Measurements from ENCODE around the gene SDHB. TPM values are rescaled to one million over a fixed set of nuclear protein-coding genes. Genes with fewer than 3 reads are reported as not detected.

Gene SDHB
- polyA plus RNA-seq, 3 donors, result 116 to 275 (median 241) TPM

GRCh38 chr1:16993521-16994038, 60.3 kb downstream of the SDHB start:
- no peaks in the 10 kb centered on the region for H4K20me1 ChIP-seq (ENCODE audit: insufficient read depth, low read length)
- H3K9me3 ChIP-seq (replicated peaks in 1 of 2; ENCODE audit: control insufficient read depth in 1 of 2, insufficient read depth in 1 of 2, low read length in 2 of 2), result no peaks in the 10 kb centered on the region
- Mint-ChIP-seq H3K36me3 (peaks cover 51 to 84% of the 10 kb centered on the region in 2 donors), H3K4me3 (no peak overlapping the region), H3K27me3 (ENCODE audit: low read depth in 3 of 3) (no peaks in the 10 kb centered on the region), H3K4me1 (no peaks in the 10 kb centered on the region), H3K27ac (no peak overlapping the region), H3K9me3 (peaks cover 0 to 1% (median 0%) of the 10 kb centered on the region in 7 donors)
- DNase-seq, result no peak
- H2AFZ ChIP-seq (ENCODE audit: insufficient read depth, low read depth, low read length, poor library complexity, severe bottlenecking), result no peak overlapping the region
- H3K27ac ChIP-seq (ENCODE audit: low read depth in 1 of 2, low read length in 2 of 2), result no peak overlapping the region
- H3K27me3 ChIP-seq (ENCODE audit: control insufficient read depth in 2 of 2, insufficient read depth in 2 of 2, low read length in 2 of 2), result no peaks in the 10 kb centered on the region
- no peak overlapping the region for H3K9ac ChIP-seq (ENCODE audit: insufficient read depth, low read length, poor library complexity, severe bottlenecking)
- no peaks in the 10 kb centered on the region for H3K79me2 ChIP-seq (ENCODE audit: insufficient read depth, low read length)
- TF ChIP-seq CTCF (IDR thresholded peaks at IDR 0.05), result no peak
- H3K4me2 ChIP-seq (replicated peaks; ENCODE audit: extremely low read depth, low read length, poor library complexity, severe bottlenecking), result no peak overlapping the region
- peaks cover 50 to 69% of the 10 kb centered on the region in 2 donors for H3K36me3 ChIP-seq (replicated peaks in 1 of 2; ENCODE audit: control insufficient read depth in 1 of 2, insufficient read depth in 2 of 2, low read length in 2 of 2)
- whole genome bisulfite sequencing (ENCODE audit: insufficient coverage), result 97% methylated on average over 9 of the region's 15 CpGs
- intact Hi-C loops (cut with micrococcal nuclease), result no loop called here
- H3K4me3 ChIP-seq (replicated peaks in 1 of 3; ENCODE audit: low read depth in 2 of 3, low read length in 3 of 3), result no peak overlapping the region
- no peaks in the 10 kb centered on the region for H3K4me1 ChIP-seq (ENCODE audit: control insufficient read depth in 1 of 2, insufficient read depth in 2 of 2, low read length in 2 of 2)

GRCh38 chr1:16992675-16993074, 61.2 kb downstream of the SDHB start:
- H3K79me2 ChIP-seq (ENCODE audit: insufficient read depth, low read length), result no peaks in the 10 kb centered on the region
- no peak overlapping the region for H2AFZ ChIP-seq (ENCODE audit: insufficient read depth, low read depth, low read length, poor library complexity, severe bottlenecking)
- H4K20me1 ChIP-seq (ENCODE audit: insufficient read depth, low read length), result no peaks in the 10 kb centered on the region
- H3K27ac ChIP-seq (ENCODE audit: low read depth in 1 of 2, low read length in 2 of 2), result no peak overlapping the region
- no peak overlapping the region for H3K4me3 Mint-ChIP-seq
- no peak for TF ChIP-seq CTCF (IDR thresholded peaks at IDR 0.05)
- H3K9me3 Mint-ChIP-seq, result peaks cover 0 to 1% (median 0%) of the 10 kb centered on the region in 7 donors
- no peaks in the 10 kb centered on the region for H3K27me3 Mint-ChIP-seq (ENCODE audit: low read depth in 3 of 3)
- DNase-seq, result no peak
- no peaks in the 10 kb centered on the region for H3K27me3 ChIP-seq (ENCODE audit: control insufficient read depth in 2 of 2, insufficient read depth in 2 of 2, low read length in 2 of 2)
- peaks cover 49 to 83% of the 10 kb centered on the region in 2 donors for H3K36me3 Mint-ChIP-seq
- H3K4me1 Mint-ChIP-seq, result no peaks in the 10 kb centered on the region
- H3K4me3 ChIP-seq (replicated peaks in 1 of 3; ENCODE audit: low read depth in 2 of 3, low read length in 3 of 3), result no peak overlapping the region
- no peaks in the 10 kb centered on the region for H3K4me1 ChIP-seq (ENCODE audit: control insufficient read depth in 1 of 2, insufficient read depth in 2 of 2, low read length in 2 of 2)
- H3K27ac Mint-ChIP-seq, result no peak overlapping the region
- 100% methylated on average over 2 of the region's 9 CpGs for WGBS (ENCODE audit: insufficient coverage)
- H3K9me3 ChIP-seq (replicated peaks in 1 of 2; ENCODE audit: control insufficient read depth in 1 of 2, insufficient read depth in 1 of 2, low read length in 2 of 2), result no peaks in the 10 kb centered on the region
- H3K4me2 ChIP-seq (replicated peaks; ENCODE audit: extremely low read depth, low read length, poor library complexity, severe bottlenecking), result no peak overlapping the region
- H3K36me3 ChIP-seq (replicated peaks in 1 of 2; ENCODE audit: control insufficient read depth in 1 of 2, insufficient read depth in 2 of 2, low read length in 2 of 2), result peaks cover 51 to 67% of the 10 kb centered on the region in 2 donors
- no peak overlapping the region for H3K9ac ChIP-seq (ENCODE audit: insufficient read depth, low read length, poor library complexity, severe bottlenecking)
- intact Hi-C loops (cut with micrococcal nuclease), result no loop called here

Measured in CD14-positive monocyte (primary cell).